ENCODE data around the gene SCGB2A2. TPM values are rescaled to one million over a fixed set of nuclear protein-coding genes. Genes with fewer than 3 reads are reported as not detected.
A peak's percentile ranks its signal among the peaks of the same experiment; 100 is the strongest.

Gene SCGB2A2
- total RNA-seq, 8 experiments from 2014 or later = 0.14 TPM; not detected in 7

DNA sequence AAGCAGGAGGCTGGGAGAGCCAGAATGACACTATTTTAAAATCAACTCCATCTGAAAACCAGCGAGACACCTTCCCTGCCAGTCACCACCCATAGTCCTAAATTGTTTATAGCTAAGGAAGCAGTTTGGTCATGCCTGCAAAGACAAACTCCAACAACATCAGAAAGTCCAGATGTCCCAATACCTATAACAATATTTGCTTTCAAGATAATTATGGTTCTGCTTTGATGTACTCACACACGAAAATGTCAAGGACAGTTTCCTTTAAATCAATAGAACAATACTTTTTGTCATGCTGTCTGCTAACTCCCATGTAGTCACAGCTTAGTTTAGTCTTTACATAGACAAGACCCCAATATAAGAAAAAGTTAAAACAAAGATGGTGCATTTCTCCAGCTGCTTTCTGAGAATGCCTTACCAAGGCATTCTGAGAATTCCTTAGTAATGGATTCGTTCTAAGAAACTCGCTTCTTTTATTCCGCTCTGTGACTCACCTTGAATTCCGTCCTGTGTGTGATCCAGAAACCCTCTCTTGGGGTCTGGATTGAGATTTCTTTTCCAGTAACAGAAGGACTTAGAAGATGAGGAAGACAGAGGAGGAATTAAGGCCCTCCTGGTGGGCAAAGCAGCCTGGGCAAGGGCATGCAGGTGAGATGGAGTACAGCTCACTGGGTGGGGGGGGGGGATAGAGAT lies 9.6 kb upstream of the SCGB2A2 start:
- no peak overlapping the region for H3K4me3 ChIP-seq
- in situ Hi-C loops (cut with MboI; ENCODE audit: low pct_unique_long_range_greater_than_20kb in 2 of 9, low sequenced_read_pairs in 9 of 9, unreplicated experiment in 9 of 9) = no loop called here
- H3K27ac ChIP-seq = no peak overlapping the region
- no peaks in the 10 kb centered on the region for H3K4me1 ChIP-seq (replicated peaks in 1 of 2)
- ATAC-seq (replicated peaks in 6 of 8) = no peak
- 28 to 76% (median 49%) methylated on average over 2 to 6 of the region's 6 CpGs; no CpG with 5 or more reads in 1 of the 10 experiments for WGBS, 10 experiments

- WGBS, 10 experiments = 82 to 100% (median 100%) methylated on average over 1 of the region's 1 CpG; no CpG with 5 or more reads in 7 of the 10 experiments
- Histone ChIP-seq H3K27ac (no peak overlapping the region), H3K4me1 (replicated peaks in 1 of 2) (no peaks in the 10 kb centered on the region), H3K4me3 (no peak overlapping the region)
- ATAC-seq (replicated peaks in 6 of 8) = no peak
- in situ Hi-C loops (cut with MboI; ENCODE audit: low pct_unique_long_range_greater_than_20kb in 2 of 9, low sequenced_read_pairs in 9 of 9, unreplicated experiment in 9 of 9) = no loop called here
These were observed 6.0 kb upstream of the SCGB2A2 start for GRCh38 chr11:62264004-62264403.

DNA sequence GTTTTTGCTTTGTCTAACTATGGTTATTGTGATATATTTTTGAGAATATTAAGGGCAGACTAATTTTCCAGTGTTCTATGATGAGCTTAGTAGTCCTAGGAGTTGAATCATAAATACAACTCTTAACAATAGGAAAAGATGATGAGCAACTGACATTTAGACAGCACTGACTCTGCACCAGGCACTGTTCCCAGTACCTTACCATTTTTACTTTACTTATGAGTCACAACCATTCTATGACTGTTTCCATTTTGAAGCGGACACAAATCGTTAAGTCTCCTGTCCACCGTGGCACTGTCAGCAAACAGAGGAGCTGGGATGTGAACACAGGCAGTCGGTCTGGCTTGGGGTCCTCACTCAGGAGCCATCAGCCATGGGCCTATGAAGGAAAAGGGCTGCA lies 3.4 kb upstream of the SCGB2A2 start:
- no peak for ATAC-seq (replicated peaks in 6 of 8)
- WGBS, 10 experiments = 20 to 100% (median 59%) methylated on average over 1 to 3 of the region's 4 CpGs; no CpG with 5 or more reads in 2 of the 10 experiments
- Histone ChIP-seq H3K4me1 (replicated peaks in 1 of 2) (no peaks in the 10 kb centered on the region), H3K27ac (no peak overlapping the region), H3K4me3 (no peak overlapping the region)
- in situ Hi-C loops (cut with MboI; ENCODE audit: low pct_unique_long_range_greater_than_20kb in 2 of 9, low sequenced_read_pairs in 9 of 9, unreplicated experiment in 9 of 9) = no loop called here

GRCh38 chr11:62267050-62267449 lies 2.9 kb upstream of the SCGB2A2 start:
- no peak for ATAC-seq (replicated peaks in 6 of 8)
- 83% methylated on average over 1 of the region's 1 CpG; no CpG with 5 or more reads in 9 of the 10 experiments for WGBS, 10 experiments
- no peak overlapping the region for H3K4me3 ChIP-seq
- H3K4me1 ChIP-seq (replicated peaks in 1 of 2) = no peaks in the 10 kb centered on the region
- in situ Hi-C loops (cut with MboI; ENCODE audit: low pct_unique_long_range_greater_than_20kb in 2 of 9, low sequenced_read_pairs in 9 of 9, unreplicated experiment in 9 of 9) = no loop called here
- H3K27ac ChIP-seq = no peak overlapping the region

- Histone ChIP-seq H3K27ac (no peak overlapping the region), H3K4me3 (no peak overlapping the region), H3K4me1 (replicated peaks in 1 of 2) (no peaks in the 10 kb centered on the region)
- 51 to 86% (median 66%) methylated on average over 1 to 3 of the region's 3 CpGs; no CpG with 5 or more reads in 4 of the 10 experiments for WGBS, 10 experiments
- ATAC-seq (replicated peaks in 6 of 8) = no peak
- in situ Hi-C loops (cut with MboI; ENCODE audit: low pct_unique_long_range_greater_than_20kb in 2 of 9, low sequenced_read_pairs in 9 of 9, unreplicated experiment in 9 of 9) = no loop called here
These were observed 2.4 kb upstream of the SCGB2A2 start for GRCh38 chr11:62267576-62267975.

- no peak overlapping the region for H3K27ac ChIP-seq
- no peaks in the 10 kb centered on the region for H3K4me1 ChIP-seq (replicated peaks in 1 of 2)
- in situ Hi-C loops (cut with MboI; ENCODE audit: low pct_unique_long_range_greater_than_20kb in 2 of 9, low sequenced_read_pairs in 9 of 9, unreplicated experiment in 9 of 9) = no loop called here
- H3K4me3 ChIP-seq = no peak overlapping the region
- ATAC-seq (replicated peaks in 6 of 8) = no peak
- WGBS, 10 experiments = 20 to 100% (median 85%) methylated on average over 1 to 3 of the region's 5 CpGs; no CpG with 5 or more reads in 3 of the 10 experiments
These were observed 3.3 kb downstream of the SCGB2A2 start for GRCh38 chr11:62273284-62273683.

GRCh38 chr11:62273789-62274275 lies 3.9 kb downstream of the SCGB2A2 start:
- WGBS, 10 experiments = 0 to 93% (median 83%) methylated on average over 2 to 7 of the region's 7 CpGs; no CpG with 5 or more reads in 4 of the 10 experiments
- H3K4me1 ChIP-seq (replicated peaks in 1 of 2) = no peaks in the 10 kb centered on the region
- in situ Hi-C loops (cut with MboI; ENCODE audit: low pct_unique_long_range_greater_than_20kb in 2 of 9, low sequenced_read_pairs in 9 of 9, unreplicated experiment in 9 of 9) = no loop called here
- ATAC-seq (replicated peaks in 6 of 8) = no peak
- no peak overlapping the region for H3K27ac ChIP-seq
- no peak overlapping the region for H3K4me3 ChIP-seq

DNA sequence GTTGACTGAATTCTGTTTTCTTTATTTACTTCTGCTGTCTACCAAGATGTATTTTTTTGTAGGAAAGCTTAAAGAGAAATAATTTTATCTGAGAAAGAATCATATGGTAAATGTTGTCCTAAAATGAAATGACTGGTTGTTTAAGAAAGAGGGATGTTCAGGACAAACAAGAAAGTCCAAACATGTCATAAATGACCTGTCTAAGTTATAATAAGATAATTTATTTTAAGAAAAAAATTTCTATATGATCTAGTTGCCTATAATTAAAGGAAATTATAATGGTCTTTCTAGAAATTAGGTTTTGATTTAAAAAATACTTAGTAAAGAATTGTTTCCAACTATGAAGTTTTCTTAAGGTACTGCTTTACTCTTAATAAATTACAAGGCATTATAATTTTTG lies 10.5 kb downstream of the SCGB2A2 start:
- ATAC-seq (replicated peaks in 6 of 8) = no peak
- Histone ChIP-seq H3K4me3 (no peak overlapping the region), H3K27ac (no peak overlapping the region), H3K4me1 (replicated peaks in 1 of 2) (no peaks in the 10 kb centered on the region)
- in situ Hi-C loops (cut with MboI; ENCODE audit: low pct_unique_long_range_greater_than_20kb in 2 of 9, low sequenced_read_pairs in 9 of 9, unreplicated experiment in 9 of 9) = no loop called here

DNA sequence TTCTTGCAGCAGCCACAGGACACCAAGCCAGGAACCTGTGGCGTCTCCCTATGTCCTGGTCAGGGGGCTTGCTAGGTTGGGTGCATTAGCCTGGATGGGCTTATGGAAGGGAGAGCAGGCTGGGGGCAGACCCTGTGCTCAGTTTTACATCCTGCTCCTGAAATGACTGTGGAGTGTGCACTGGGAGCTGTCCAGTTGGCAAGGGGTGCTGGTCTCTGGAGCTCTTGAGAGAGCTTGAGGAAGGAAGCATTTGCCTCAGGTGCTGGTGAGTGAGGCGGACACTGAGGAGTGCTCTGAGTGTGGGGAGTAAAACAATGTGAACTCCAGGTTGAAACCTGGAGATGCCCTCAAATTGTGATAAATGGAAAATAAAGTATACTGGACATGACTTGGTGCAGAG lies 25.5 kb downstream of the SCGB2A2 start:
- Histone ChIP-seq H3K27ac (no peak overlapping the region), H3K4me1 (replicated peaks in 1 of 2) (no peaks in the 10 kb centered on the region), H3K4me3 (no peak overlapping the region)
- in situ Hi-C loops (cut with MboI; ENCODE audit: low pct_unique_long_range_greater_than_20kb in 2 of 9, low sequenced_read_pairs in 9 of 9, unreplicated experiment in 9 of 9) = no loop called here
- peak in 5 of 8 experiments; percentile 31 to 75 (median 46) for ATAC-seq (replicated peaks in 6 of 8)
- WGBS, 10 experiments = 0 to 65% (median 38%) methylated on average over 1 to 2 of the region's 2 CpGs; no CpG with 5 or more reads in 6 of the 10 experiments

GRCh38 chr11:62298975-62299374 lies 29.0 kb downstream of the SCGB2A2 start, which contains the start of gene SCGB1D4:
Gene SCGB1D4 (minus strand): TSS chr11:62299075. CDS start chr11:62299010, 65 bp downstream.
- no peak for ATAC-seq (replicated peaks in 6 of 8)
- WGBS, 10 experiments = 23 to 89% (median 54%) methylated on average over 1 to 3 of the region's 7 CpGs; no CpG with 5 or more reads in 6 of the 10 experiments
- in situ Hi-C loops (cut with MboI; ENCODE audit: low pct_unique_long_range_greater_than_20kb in 2 of 9, low sequenced_read_pairs in 9 of 9, unreplicated experiment in 9 of 9) = no loop called here
- H3K4me3 ChIP-seq = no peak within 1 kb of the TSS
- no peak within 1 kb of the TSS for H3K27ac ChIP-seq
- H3K4me1 ChIP-seq (replicated peaks in 1 of 2) = no peaks in the 10 kb centered on the region

- WGBS, 10 experiments = 7 to 80% (median 24%) methylated on average over 1 to 5 of the region's 6 CpGs; no CpG with 5 or more reads in 2 of the 10 experiments
- Histone ChIP-seq H3K4me3 (no peak overlapping the region), H3K4me1 (replicated peaks in 1 of 2) (no peaks in the 10 kb centered on the region), H3K27ac (no peak overlapping the region)
- in situ Hi-C loops (cut with MboI; ENCODE audit: low pct_unique_long_range_greater_than_20kb in 2 of 9, low sequenced_read_pairs in 9 of 9, unreplicated experiment in 9 of 9) = loop anchor here in 3 of 9 experiments (25.0 kb wide), 2 partner anchors 94 to 144 kb away; partner anchors contain the start of gene SCGB2A1 (in 2 of the 3)
- no peak for ATAC-seq (replicated peaks in 6 of 8)
These were observed 36.3 kb downstream of the SCGB2A2 start for GRCh38 chr11:62306227-62306626.

DNA sequence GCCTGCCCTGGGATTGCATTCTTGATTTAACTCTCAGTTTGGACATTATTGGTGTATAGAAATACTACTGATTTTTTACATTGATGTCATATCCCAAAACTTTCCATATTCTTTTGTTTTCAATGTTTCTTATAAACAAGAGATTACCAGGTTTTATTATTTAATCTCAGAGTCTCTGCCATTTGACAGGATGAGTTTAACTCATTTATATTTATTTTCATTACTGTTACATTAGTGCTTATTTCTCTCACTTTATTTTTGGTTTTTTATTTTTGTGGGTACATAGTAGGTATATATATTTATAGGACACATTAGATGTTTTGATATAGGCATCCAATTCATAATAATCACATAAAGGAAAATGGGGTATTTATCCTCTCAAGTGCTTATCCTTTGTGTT lies 38.0 kb downstream of the SCGB2A2 start:
- Histone ChIP-seq H3K27ac (no peak overlapping the region), H3K4me1 (replicated peaks in 1 of 2) (no peaks in the 10 kb centered on the region), H3K4me3 (no peak overlapping the region)
- in situ Hi-C loops (cut with MboI; ENCODE audit: low pct_unique_long_range_greater_than_20kb in 2 of 9, low sequenced_read_pairs in 9 of 9, unreplicated experiment in 9 of 9) = loop anchor here in 3 of 9 experiments (25.0 kb wide), 2 partner anchors 96 to 146 kb away; partner anchors contain the start of gene SCGB2A1 (in 2 of the 3)
- ATAC-seq (replicated peaks in 6 of 8) = no peak

- no peak for ATAC-seq (replicated peaks in 6 of 8)
- Histone ChIP-seq H3K27ac (no peak overlapping the region), H3K4me1 (replicated peaks in 1 of 2) (no peaks in the 10 kb centered on the region), H3K4me3 (no peak overlapping the region)
- in situ Hi-C loops (cut with MboI; ENCODE audit: low pct_unique_long_range_greater_than_20kb in 2 of 9, low sequenced_read_pairs in 9 of 9, unreplicated experiment in 9 of 9) = loop anchor here in 3 of 9 experiments (25.0 kb wide), 2 partner anchors 98 to 148 kb away; partner anchors contain the start of gene SCGB2A1 (in 2 of the 3)
- 40 to 80% (median 59%) methylated on average over 2 to 7 of the region's 7 CpGs; no CpG with 5 or more reads in 3 of the 10 experiments for WGBS, 10 experiments
These were observed 40.0 kb downstream of the SCGB2A2 start for GRCh38 chr11:62309991-62310390.

Measured in motor neuron (in vitro differentiated cells).